ENCODE measurements around the gene VASP. TPM values are rescaled to one million over a fixed set of nuclear protein-coding genes. Genes with fewer than 3 reads are reported as not detected.

VASP gene
- total and polyA plus RNA-seq, 2 donors (not counting 1 experiment from before 2014, with no cell fraction given): 79.5 to 108 TPM

DNA sequence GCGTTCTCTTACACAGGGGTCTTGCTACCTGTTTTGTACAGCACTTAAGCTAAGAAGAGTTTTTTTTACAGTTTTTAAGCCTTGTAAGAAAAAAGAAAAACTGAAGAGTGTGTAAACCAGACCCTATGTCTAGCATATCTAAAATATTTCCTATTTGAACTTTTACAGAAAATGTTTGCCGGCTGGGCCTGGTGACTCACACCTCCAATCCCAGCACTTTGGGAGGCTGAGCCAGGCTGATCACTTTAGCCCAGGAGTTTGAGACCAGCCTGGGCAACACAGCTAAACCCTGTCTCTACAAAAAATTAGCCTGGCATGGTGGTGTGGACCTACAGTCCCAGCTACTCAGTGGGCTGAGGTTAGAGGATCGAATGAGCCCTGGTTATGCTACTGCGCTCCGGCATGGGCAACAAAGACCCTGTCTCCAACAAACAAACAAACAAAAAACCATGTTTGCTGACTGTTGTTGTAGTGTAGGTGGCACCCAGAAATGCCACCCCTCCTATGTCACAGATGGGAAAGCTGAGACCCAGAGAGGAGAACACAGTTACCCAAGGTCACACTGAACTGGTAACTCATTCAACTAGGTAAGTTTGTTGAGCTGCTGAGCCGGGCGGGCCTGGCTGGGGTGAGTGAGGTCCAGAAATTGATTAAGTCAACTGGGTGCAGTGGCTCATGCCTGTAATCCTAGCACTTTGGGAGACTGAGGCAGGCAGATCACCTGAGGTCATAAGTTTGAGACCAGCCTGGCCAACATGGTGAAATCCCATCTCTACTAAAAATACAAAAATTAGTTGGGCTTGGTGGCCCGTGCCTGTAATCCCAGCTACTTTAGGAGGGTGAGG is 1.9 kb upstream of the VASP start:
- H3K27ac Mint-ChIP-seq: peak overlapping the region; percentile 67
- Histone ChIP-seq H3K4me1 (ENCODE audit: control insufficient read depth in 2 of 2, insufficient read depth in 2 of 2, low read length in 2 of 2) (peaks cover 16 to 32% of the 10 kb centered on the region in 2 donors), H3K9ac (ENCODE audit: low read length) (no peak overlapping the region), H3K36me3 (replicated peaks in 1 of 2; ENCODE audit: control extremely low read depth in 1 of 2, control insufficient read depth in 1 of 2, extremely low read depth in 1 of 2, insufficient read depth in 2 of 2, low read length in 1 of 2) (peaks cover 1 to 5% of the 10 kb centered on the region in 2 experiments), H3K9me3 (ENCODE audit: control extremely low read depth in 1 of 3, control insufficient read depth in 2 of 3, insufficient read depth in 1 of 3, low read length in 2 of 3) (peaks cover 0 to 3% (median 0%) of the 10 kb centered on the region in 3 donors), H3K27ac (ENCODE audit: low read length in 2 of 2) (peak overlapping the region; percentile 83 to 87), H3K79me2 (ENCODE audit: control insufficient read depth, insufficient read depth, low read length) (peaks cover 50% of the 10 kb centered on the region), H3K4me2 (replicated peaks; ENCODE audit: low read depth, low read length, poor library complexity, severe bottlenecking) (peak overlapping the region; percentile 84), H4K20me1 (ENCODE audit: control insufficient read depth, insufficient read depth, low read length, poor library complexity, severe bottlenecking) (peaks cover 17% of the 10 kb centered on the region), H3K4me3 (ENCODE audit: control extremely low read depth in 1 of 5, extremely low read depth in 1 of 5, insufficient read depth in 1 of 5, low read depth in 2 of 5, low read length in 4 of 5) (no peak overlapping the region), H3K27me3 (replicated peaks in 1 of 4; ENCODE audit: control extremely low read depth in 1 of 4, control insufficient read depth in 3 of 4, insufficient read depth in 4 of 4, low read length in 3 of 4) (no peaks in the 10 kb centered on the region), H2AFZ (ENCODE audit: insufficient read depth, low read depth, low read length, poor library complexity, severe bottlenecking) (no peak overlapping the region)
- peaks cover 53% of the 10 kb centered on the region for H3K4me1 Mint-ChIP-seq
- POLR2A ChIA-PET: interaction anchor here (0.6 to 1.4 kb wide), 3 partner anchors 9 to 709 kb away, joined by 3 to 4 read pairs (median 3); no protein-coding TSS in a partner anchor
- DNase-seq (no peak), ATAC-seq (ENCODE audit: low read depth) (no peak)
- TF ChIP-seq, protein P1, sequence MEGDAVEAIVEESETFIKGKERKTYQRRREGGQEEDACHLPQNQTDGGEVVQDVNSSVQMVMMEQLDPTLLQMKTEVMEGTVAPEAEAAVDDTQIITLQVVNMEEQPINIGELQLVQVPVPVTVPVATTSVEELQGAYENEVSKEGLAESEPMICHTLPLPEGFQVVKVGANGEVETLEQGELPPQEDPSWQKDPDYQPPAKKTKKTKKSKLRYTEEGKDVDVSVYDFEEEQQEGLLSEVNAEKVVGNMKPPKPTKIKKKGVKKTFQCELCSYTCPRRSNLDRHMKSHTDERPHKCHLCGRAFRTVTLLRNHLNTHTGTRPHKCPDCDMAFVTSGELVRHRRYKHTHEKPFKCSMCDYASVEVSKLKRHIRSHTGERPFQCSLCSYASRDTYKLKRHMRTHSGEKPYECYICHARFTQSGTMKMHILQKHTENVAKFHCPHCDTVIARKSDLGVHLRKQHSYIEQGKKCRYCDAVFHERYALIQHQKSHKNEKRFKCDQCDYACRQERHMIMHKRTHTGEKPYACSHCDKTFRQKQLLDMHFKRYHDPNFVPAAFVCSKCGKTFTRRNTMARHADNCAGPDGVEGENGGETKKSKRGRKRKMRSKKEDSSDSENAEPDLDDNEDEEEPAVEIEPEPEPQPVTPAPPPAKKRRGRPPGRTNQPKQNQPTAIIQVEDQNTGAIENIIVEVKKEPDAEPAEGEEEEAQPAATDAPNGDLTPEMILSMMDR (IDR thresholded peaks at IDR 0.05): no peak
- TF ChIP-seq EZH2 (IDR thresholded peaks at IDR 0.05; ENCODE audit: borderline replicate concordance, insufficient read depth, low read depth, low read length, poor library complexity, severe bottlenecking): no peak
- no peaks in the 10 kb centered on the region for H3K27me3 Mint-ChIP-seq
- 100% methylated on average over 2 of the region's 8 CpGs for WGBS (ENCODE audit: insufficient coverage)
- CTCF ChIA-PET: interaction anchor here (0.7 to 2.8 kb wide), 11 partner anchors 10 to 188 kb away, joined by 3 to 16 read pairs (median 5); partner anchors contain the start of gene OPA3
- H3K9me3 Mint-ChIP-seq (ENCODE audit: insufficient read depth): no peaks in the 10 kb centered on the region
- peak overlapping the region; percentile 63 for H3K4me3 Mint-ChIP-seq
- intact Hi-C loops (cut with micrococcal nuclease): loop anchor here (5.0 kb wide), 2 partner anchors 187 to 382 kb away; partner anchors contain the start of genes IRF2BP1, QPCTL and SNRPD2

DNA sequence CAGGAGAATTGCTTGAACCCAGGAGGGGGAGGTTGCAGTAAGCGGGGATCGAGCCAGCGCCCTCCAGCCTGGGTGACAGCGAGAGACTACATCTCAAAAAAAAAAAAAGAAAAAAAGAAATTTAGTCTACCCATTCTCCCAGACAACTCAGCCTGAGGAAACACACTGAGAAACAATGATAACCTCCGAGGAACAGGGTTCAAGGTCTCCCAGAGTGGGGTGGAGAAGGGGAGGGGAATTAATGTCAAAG is 1.4 kb upstream of the VASP start:
- peak overlapping the region; percentile 83 to 87 for H3K27ac ChIP-seq (ENCODE audit: low read length in 2 of 2)
- peaks cover under 1 to 5% of the 10 kb centered on the region in 2 experiments for H3K36me3 ChIP-seq (replicated peaks in 1 of 2; ENCODE audit: control extremely low read depth in 1 of 2, control insufficient read depth in 1 of 2, extremely low read depth in 1 of 2, insufficient read depth in 2 of 2, low read length in 1 of 2)
- intact Hi-C loops (cut with micrococcal nuclease): loop anchor here (1.0 to 5.0 kb wide), 6 partner anchors 9 to 381 kb away; partner anchors contain the start of genes DMWD, IRF2BP1, QPCTL and RTN2
- peak overlapping the region; percentile 94 for H3K4me3 Mint-ChIP-seq
- peak overlapping the region; percentile 90 for H3K9ac ChIP-seq (ENCODE audit: low read length)
- WGBS (ENCODE audit: insufficient coverage): 60% methylated on average over 1 of the region's 5 CpGs
- no peak for ATAC-seq (ENCODE audit: low read depth)
- ChIA-PET CTCF (interaction anchor here (0.7 to 2.8 kb wide), 7 partner anchors 11 to 188 kb away, joined by 3 to 16 read pairs (median 5); no protein-coding TSS in a partner anchor), POLR2A (interaction anchor here (0.8 to 1.4 kb wide), 2 partner anchors 10 to 186 kb away, joined by 3 to 4 read pairs; partner anchors contain the start of gene QPCTL)
- H2AFZ ChIP-seq (ENCODE audit: insufficient read depth, low read depth, low read length, poor library complexity, severe bottlenecking): peak overlapping the region; percentile 60
- peaks cover 22% of the 10 kb centered on the region for H4K20me1 ChIP-seq (ENCODE audit: control insufficient read depth, insufficient read depth, low read length, poor library complexity, severe bottlenecking)
- peaks cover 54% of the 10 kb centered on the region for H3K4me1 Mint-ChIP-seq
- peak overlapping the region; percentile 89 for H3K27ac Mint-ChIP-seq
- peaks cover 21 to 38% of the 10 kb centered on the region in 2 donors for H3K4me1 ChIP-seq (ENCODE audit: control insufficient read depth in 2 of 2, insufficient read depth in 2 of 2, low read length in 2 of 2)
- no peaks in the 10 kb centered on the region for H3K27me3 Mint-ChIP-seq
- no peaks in the 10 kb centered on the region for H3K9me3 Mint-ChIP-seq (ENCODE audit: insufficient read depth)
- no peaks in the 10 kb centered on the region for H3K27me3 ChIP-seq (replicated peaks in 1 of 4; ENCODE audit: control extremely low read depth in 1 of 4, control insufficient read depth in 3 of 4, insufficient read depth in 4 of 4, low read length in 3 of 4)
- H3K9me3 ChIP-seq (ENCODE audit: control extremely low read depth in 1 of 3, control insufficient read depth in 2 of 3, insufficient read depth in 1 of 3, low read length in 2 of 3): peaks cover 0 to 3% (median 0%) of the 10 kb centered on the region in 3 donors
- DNase-seq: no peak
- peaks cover 55% of the 10 kb centered on the region for H3K79me2 ChIP-seq (ENCODE audit: control insufficient read depth, insufficient read depth, low read length)
- peak overlapping the region; percentile 62 to 95 (median 75) for H3K4me3 ChIP-seq (ENCODE audit: control extremely low read depth in 1 of 5, extremely low read depth in 1 of 5, insufficient read depth in 1 of 5, low read depth in 2 of 5, low read length in 4 of 5)
- TF ChIP-seq, protein P1 (IDR thresholded peaks at IDR 0.05): no peak
- no peak for TF ChIP-seq EZH2 (IDR thresholded peaks at IDR 0.05; ENCODE audit: borderline replicate concordance, insufficient read depth, low read depth, low read length, poor library complexity, severe bottlenecking)
- peak overlapping the region; percentile 84 for H3K4me2 ChIP-seq (replicated peaks; ENCODE audit: low read depth, low read length, poor library complexity, severe bottlenecking)
